SK-N-MC (cell line): ENCODE measurements around the gene RPL10A.

ENCODE experiments used
- EZH2 ChIP-seq: fragments of 200-600 bp; sonication (generic); IDR thresholded peaks from one replicate; pipeline ENCODE4 v1.6.1; 2017; ENCODE audit warnings: antibody characterized with exemption
- POLR2AphosphoS5 ChIP-seq: IDR thresholded peaks from 2 replicates; pipeline ENCODE4 v1.6.1; 2012; ENCODE audit warnings: mild to moderate bottlenecking, low read depth, low read length, borderline replicate concordance

DNA sequence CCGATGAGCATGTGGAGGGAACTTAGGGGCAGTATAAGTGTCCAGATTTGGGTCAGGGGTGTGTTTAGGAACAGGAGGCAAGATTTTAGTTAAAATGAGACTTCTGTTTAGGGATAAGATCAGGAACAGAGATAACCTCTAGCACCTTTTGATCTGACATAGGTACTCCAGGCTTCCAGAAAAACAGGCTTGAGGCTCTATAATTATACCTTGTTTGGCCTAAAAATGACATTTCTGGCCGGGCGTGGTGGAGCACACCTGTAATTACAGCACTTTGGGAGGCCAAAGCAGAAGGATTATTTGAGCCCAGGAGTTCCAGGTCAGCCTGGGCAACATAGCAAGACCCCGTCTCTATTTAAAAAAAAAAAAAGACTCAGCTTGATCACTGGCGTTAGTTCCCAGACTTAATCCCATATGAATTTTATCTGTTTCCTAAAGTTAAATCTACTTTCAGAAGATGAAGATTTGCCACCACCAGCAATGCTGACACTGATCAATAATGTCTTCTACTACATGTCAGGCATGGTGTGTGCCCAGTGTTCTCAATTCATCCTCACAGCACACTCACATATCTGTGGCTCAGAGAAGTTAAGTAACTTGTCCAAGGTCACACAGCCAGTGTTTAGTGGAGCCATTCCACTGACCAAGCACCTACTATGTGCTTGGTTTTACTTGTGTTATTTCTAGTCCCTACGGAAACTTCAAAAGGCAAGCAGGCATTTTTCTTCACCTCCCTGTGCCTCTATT, 50.5 kb downstream of the RPL10A start:
- TF ChIP-seq EZH2 (no peak), POLR2AphosphoS5 (no peak)
